GM10248 (cell line): ENCODE results near the gene TMIGD2.
"Not testable (repeated sequence)": the region's sequence is repeated elsewhere in the genome, so short reads cannot be mapped to it uniquely, and the experiment has no call there.

Source experiments
- CTCF ChIA-PET: fragments of 300-600 bp; sonication (Branson Sonifier 250); formaldehyde crosslinking; extraction: SDS; loops from one replicate; lab custom pipeline; 2021; ENCODE audit warnings: antibody characterized with exemption; lab: Yijun Ruan, JAX
- POLR2A ChIA-PET: fragments of 350-650 bp; sonication (Branson Sonifier 250); formaldehyde crosslinking; extraction: SDS; loops from one replicate; lab custom pipeline; 2020; ENCODE audit warnings: antibody characterized with exemption; lab: Yijun Ruan, JAX
- DNase-seq: peaks from one replicate; pipeline ENCODE4 v3.0.0; 2012; ENCODE audit errors: extremely low spot score
- CTCF ChIP-seq: IDR thresholded peaks from 2 replicates; pipeline ENCODE4 v1.5.1; 2012; ENCODE audit warnings: mild to moderate bottlenecking, low read depth; ENCODE audit errors: extremely low read depth, missing control alignments, control extremely low read depth

The TMIGD2 gene

GRCh38 chr19:4291184-4291732 lies 10.9 kb downstream of the TMIGD2 start:
- no peak for DNase-seq
- ChIA-PET CTCF (no interaction called here), POLR2A (no interaction called here)
- no peak for TF ChIP-seq CTCF

DNA sequence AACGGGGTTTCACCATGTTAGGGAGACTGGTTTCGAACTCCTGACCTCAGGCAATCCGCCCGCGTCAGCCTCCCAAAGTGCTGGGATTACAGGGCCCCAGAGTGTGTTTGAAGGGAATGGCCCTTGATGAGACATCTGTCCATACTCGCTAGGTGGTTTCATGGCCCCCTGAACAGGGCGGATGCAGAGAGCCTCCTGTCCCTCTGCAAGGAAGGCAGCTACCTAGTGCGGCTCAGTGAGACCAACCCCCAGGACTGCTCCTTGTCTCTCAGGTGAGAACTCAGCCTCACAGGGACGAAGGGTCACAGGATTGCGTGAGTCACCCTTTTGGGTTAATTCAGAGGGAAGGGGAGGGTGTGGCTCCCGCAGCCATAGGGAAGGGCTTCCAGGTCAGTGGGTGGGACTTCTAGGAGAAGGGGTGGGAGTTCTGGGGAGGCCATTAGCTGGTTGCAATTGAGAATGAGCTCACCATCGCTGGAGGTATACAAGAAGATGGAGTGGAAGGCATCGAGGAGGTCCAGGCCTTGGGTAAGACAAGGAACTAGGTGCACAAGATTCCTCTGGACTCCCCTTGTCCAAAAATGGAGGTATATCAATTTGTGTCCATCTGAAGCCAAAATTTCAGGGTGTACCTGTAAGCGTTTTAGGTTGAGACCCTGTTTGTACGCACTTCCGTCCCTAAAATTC lies 14.0 kb downstream of the TMIGD2 start:
- POLR2A ChIA-PET = interaction anchor here (0.5 kb wide), 1 partner anchor 27 kb away, joined by 5 read pairs; no protein-coding TSS in a partner anchor
- DNase-seq = no peak
- CTCF ChIA-PET = interaction anchor here (1.1 kb wide), 1 partner anchor 21 kb away, joined by 3 read pairs; no protein-coding TSS in a partner anchor
- TF ChIP-seq CTCF = no peak

DNA sequence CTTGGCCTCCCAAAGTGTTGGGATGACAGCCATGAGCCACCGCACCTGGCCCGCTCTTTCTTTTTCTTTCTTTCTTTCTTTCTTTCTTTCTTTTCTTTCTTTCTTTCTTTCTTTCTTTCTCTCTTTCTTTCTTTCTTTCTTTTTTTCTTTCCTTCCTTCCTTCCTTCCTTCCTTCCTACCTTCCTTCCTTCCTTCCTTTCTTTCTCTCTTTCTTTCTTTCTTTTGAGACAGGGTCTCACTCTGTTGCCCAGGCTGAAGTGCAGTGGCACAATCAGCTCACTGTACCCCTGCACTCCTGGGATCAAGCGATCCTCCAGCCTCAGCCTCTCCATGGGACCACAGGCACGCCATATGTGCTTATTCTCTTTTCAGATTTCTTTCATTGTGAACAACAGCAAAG lies 16.0 kb downstream of the TMIGD2 start:
- DNase-seq, CTCF ChIA-PET, POLR2A ChIA-PET: not testable (repeated sequence)

DNA sequence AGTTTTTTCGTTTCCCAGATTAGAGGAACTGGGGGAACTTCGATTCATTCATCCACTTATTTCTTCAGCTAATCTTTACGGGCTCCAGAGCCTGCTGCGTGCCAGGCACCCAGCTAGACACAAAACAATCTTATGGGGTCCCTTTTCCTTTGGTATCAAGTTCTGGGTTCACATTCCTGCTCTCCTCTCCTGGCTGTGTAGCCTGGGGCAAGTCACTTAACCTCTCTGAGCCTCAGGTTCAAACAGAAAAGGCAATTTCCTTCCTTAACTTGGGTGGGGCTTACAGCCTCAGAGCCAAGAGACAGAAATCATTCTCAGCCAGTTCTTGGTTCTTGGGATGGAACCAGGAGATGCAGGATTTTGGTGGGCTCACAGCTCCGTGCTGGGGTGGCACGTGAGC lies 17.2 kb downstream of the TMIGD2 start:
- ChIA-PET CTCF (no interaction called here), POLR2A (interaction anchor here (0.6 kb wide), 1 partner anchor 150 kb away, joined by 6 read pairs; no protein-coding TSS in a partner anchor)
- DNase-seq = no peak
- TF ChIP-seq CTCF = no peak

DNA sequence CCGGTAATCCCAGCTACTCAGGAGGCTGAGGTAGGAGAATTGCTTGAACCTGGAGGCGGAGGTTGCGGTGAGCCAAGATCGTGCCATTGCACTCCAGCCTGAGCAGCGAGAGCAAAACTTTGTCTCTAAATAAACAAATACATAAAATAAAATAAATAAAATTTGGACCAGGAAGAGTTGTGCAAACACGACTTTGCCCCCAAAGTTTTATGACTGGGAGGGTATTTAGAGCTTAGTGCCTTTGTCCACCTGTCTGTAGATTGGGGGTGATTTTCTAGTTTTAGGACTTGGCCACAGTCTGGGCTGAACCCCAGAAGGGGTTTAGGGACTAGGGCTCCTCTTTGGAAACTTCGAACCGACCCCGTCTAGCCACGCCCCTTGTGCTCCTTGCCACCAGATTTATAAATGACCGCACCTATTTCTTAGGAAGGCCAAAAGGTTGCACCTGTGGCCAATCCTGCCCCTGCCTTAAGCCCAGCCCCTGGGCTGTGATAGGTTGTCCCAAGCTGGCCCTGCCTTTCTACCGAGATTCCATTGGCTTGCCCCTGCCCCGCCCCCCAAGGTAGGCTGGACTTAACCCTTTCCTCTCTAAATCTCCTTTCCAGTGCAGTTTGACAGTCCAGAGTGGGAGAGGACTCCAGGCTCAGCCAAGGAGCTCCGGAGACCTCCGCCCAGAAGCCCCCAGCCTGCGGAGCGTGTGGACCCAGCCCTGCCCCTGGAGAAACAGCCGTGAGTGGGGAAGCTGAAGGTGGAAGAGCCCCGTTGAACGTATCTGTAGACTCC lies 17.8 kb downstream of the TMIGD2 start:
- POLR2A ChIA-PET = no interaction called here
- no peak for DNase-seq
- CTCF ChIA-PET = interaction anchor here (1.2 kb wide), 1 partner anchor 17 kb away, joined by 3 read pairs; no protein-coding TSS in a partner anchor
- no peak for TF ChIP-seq CTCF

GRCh38 chr19:4279530-4280422 lies 22.4 kb downstream of the TMIGD2 start:
- CTCF ChIA-PET = interaction anchor here (1.5 kb wide), 1 partner anchor 73 kb away, joined by 3 read pairs; no protein-coding TSS in a partner anchor
- no peak for DNase-seq
- POLR2A ChIA-PET = no interaction called here

More at GRCh38 chr19:4279530-4280422, 22.4 kb downstream of the TMIGD2 start:
- no peak for TF ChIP-seq CTCF
